H1 (cell line): ENCODE results near the gene STXBP6. TPM values are rescaled to one million over a fixed set of nuclear protein-coding genes. Genes with fewer than 3 reads are reported as not detected.

Experiments used
- CTCF ChIA-PET: fragments of 300-600 bp; sonication (Branson Sonifier 250); formaldehyde crosslinking; loops from one replicate; lab custom pipeline; 2021; ENCODE audit not compliant: partially characterized antibody; lab: Charles Lee
- POLR2A ChIA-PET: fragments of 300-600 bp; sonication (Branson Sonifier 250); formaldehyde crosslinking; loops from one replicate; lab custom pipeline; 2021; ENCODE audit warnings: inconsistent platforms; ENCODE audit not compliant: partially characterized antibody; lab: Charles Lee
- DNase-seq, 2 experiments: peaks; one replicate each; pipeline versions ENCODE4 v3.0.0 to v3.0.0-alpha.2; 2010 to 2022; ENCODE audit warnings: low spot score in 2 of 2, low read depth in 1 of 2, mixed read lengths in 1 of 2
- FAIRE-seq: peaks from 2 replicates; lab custom pipeline; 2011; peaks lifted over from hg19 to GRCh38; lab: Jason Lieb, UNC
- H2AFZ ChIP-seq: 2 replicates; pipeline ENCODE4 v1.8.1; 2012; ENCODE audit warnings: low read length, inconsistent platforms
- H2AK5ac ChIP-seq: 2 replicates; pipeline ENCODE4 v1.6.1; 2013; ENCODE audit warnings: low read depth, low read length
- H2BK120ac ChIP-seq: replicated peaks from 2 replicates; pipeline ENCODE3; 2013; ENCODE audit warnings: low read depth, low read length, inconsistent platforms
- H2BK12ac ChIP-seq: 2 replicates; pipeline ENCODE4 v1.6.1; 2013; ENCODE audit warnings: low read depth, low read length
- H2BK15ac ChIP-seq: 2 replicates; pipeline ENCODE4 v1.6.1; 2013; ENCODE audit warnings: low read length
- H2BK20ac ChIP-seq: 2 replicates; pipeline ENCODE4 v1.6.1; 2013; ENCODE audit warnings: low read length
- H2BK5ac ChIP-seq: 2 replicates; pipeline ENCODE4 v1.6.1; 2013; ENCODE audit warnings: low read depth, low read length
- H3K14ac ChIP-seq: 2 replicates; pipeline ENCODE4 v1.6.1; 2013; ENCODE audit warnings: inconsistent platforms; ENCODE audit not compliant: insufficient read length
- H3K18ac ChIP-seq: 2 replicates; pipeline ENCODE4 v1.6.1; 2013; ENCODE audit warnings: low read length; ENCODE audit errors: extremely low read depth
- H3K23ac ChIP-seq: 2 replicates; pipeline ENCODE4 v1.6.1; 2013; ENCODE audit warnings: inconsistent platforms; ENCODE audit not compliant: insufficient read length
- H3K23me2 ChIP-seq: 2 replicates; pipeline ENCODE4 v1.6.1; 2013; ENCODE audit warnings: low read depth, low read length
- H3K27ac ChIP-seq: 2 replicates; pipeline ENCODE4 v1.6.1; 2011; ENCODE audit warnings: low read depth, low read length, inconsistent platforms
- H3K27me3 ChIP-seq, 4 experiments: replicated peaks in 1 of 4; 1 replicate in 1 of 4; 2 replicates in 3 of 4; pipeline versions ENCODE4 v1.6.1 to v1.8.1; 2011 to 2013; ENCODE audit warnings: low read length in 3 of 4, mild to moderate bottlenecking in 3 of 4, inconsistent platforms in 2 of 4, mixed read lengths in 2 of 4, moderate library complexity in 1 of 4; ENCODE audit not compliant: control insufficient read depth in 3 of 4, insufficient read depth in 3 of 4; ENCODE audit errors: extremely low read depth in 1 of 4
- H3K36me3 ChIP-seq, 4 experiments: 2 replicates each; pipeline versions ENCODE4 v1.6.1 to v1.8.1; 2011 to 2013; ENCODE audit warnings: mild to moderate bottlenecking in 4 of 4, low read length in 3 of 4, moderate library complexity in 2 of 4, control low read depth in 1 of 4, inconsistent platforms in 1 of 4; ENCODE audit not compliant: insufficient read depth in 4 of 4, control insufficient read depth in 2 of 4
- H3K4ac ChIP-seq: replicated peaks from 2 replicates; pipeline ENCODE3; 2013; ENCODE audit warnings: low read length, low read depth, mixed read lengths, inconsistent platforms; ENCODE audit not compliant: insufficient read length
- H3K4me1 ChIP-seq, 4 experiments: replicated peaks in 1 of 4; 1 replicate in 1 of 4; 2 replicates in 3 of 4; pipeline versions ENCODE4 v1.6.1 to v1.8.1; 2011 to 2013; ENCODE audit warnings: low read length in 3 of 4, inconsistent platforms in 2 of 4, mixed read lengths in 1 of 4; ENCODE audit not compliant: insufficient read depth in 4 of 4, control insufficient read depth in 3 of 4
- H3K4me2 ChIP-seq, 2 experiments: 2 replicates each; pipeline versions ENCODE4 v1.6.1 to v1.8.1; 2011 to 2013; ENCODE audit warnings: low read depth in 2 of 2, low read length in 2 of 2, control low read depth in 1 of 2, inconsistent platforms in 1 of 2, mild to moderate bottlenecking in 1 of 2; ENCODE audit not compliant: insufficient read depth in 1 of 2
- H3K4me3 ChIP-seq, 4 experiments: fragments of 200-600, 300-600 bp in 1 of 4; sonication (generic), shearing (Covaris generic), sonication (Bioruptor Twin) in 1 of 4; 2 replicates each; pipeline versions ENCODE4 v1.5.1 to v1.8.1; 2011 to 2016; ENCODE audit warnings: low read length in 4 of 4, low read depth in 3 of 4, control low read depth in 2 of 4, inconsistent platforms in 2 of 4, mild to moderate bottlenecking in 2 of 4, mixed read lengths in 1 of 4, moderate library complexity in 1 of 4; ENCODE audit not compliant: insufficient read depth in 2 of 4; ENCODE audit errors: extremely low read depth in 1 of 4
- H3K56ac ChIP-seq: replicated peaks from 2 replicates; pipeline ENCODE3; 2013; ENCODE audit warnings: low read depth, mild to moderate bottlenecking, mixed read lengths, low read length, inconsistent platforms; ENCODE audit not compliant: insufficient read length
- H3K79me1 ChIP-seq: 2 replicates; pipeline ENCODE4 v1.6.1; 2013; ENCODE audit warnings: low read depth, low read length, control low read depth
- H3K79me2 ChIP-seq, 2 experiments: 2 replicates each; pipeline versions ENCODE4 v1.6.1 to v1.8.1; 2012 to 2013; ENCODE audit warnings: low read length in 2 of 2, mild to moderate bottlenecking in 2 of 2, inconsistent platforms in 1 of 2; ENCODE audit not compliant: insufficient read depth in 2 of 2, control insufficient read depth in 1 of 2
- H3K9ac ChIP-seq, 4 experiments: replicated peaks in 1 of 4; 1 replicate in 1 of 4; 2 replicates in 3 of 4; pipeline versions ENCODE4 v1.6.1 to v1.8.1; 2011 to 2013; ENCODE audit warnings: low read depth in 3 of 4, low read length in 3 of 4, control low read depth in 2 of 4, mild to moderate bottlenecking in 2 of 4, moderate library complexity in 2 of 4, inconsistent platforms in 1 of 4; ENCODE audit errors: extremely low read depth in 1 of 4
- H3K9me3 ChIP-seq, 2 experiments: 2 replicates each; pipeline versions ENCODE4 v1.6.1 to v1.8.1; 2012 to 2013; ENCODE audit warnings: mild to moderate bottlenecking in 2 of 2, moderate library complexity in 2 of 2, control low read depth in 1 of 2, inconsistent platforms in 1 of 2, low read depth in 1 of 2, low read length in 1 of 2, mixed read lengths in 1 of 2; ENCODE audit not compliant: insufficient read depth in 2 of 2
- H4K20me1 ChIP-seq, 2 experiments: replicated peaks in 1 of 2; 2 replicates each; pipeline versions ENCODE3 to v1.8.1; 2011 to 2013; ENCODE audit warnings: inconsistent platforms in 2 of 2, low read length in 2 of 2, mild to moderate bottlenecking in 1 of 2; ENCODE audit not compliant: insufficient read depth in 2 of 2, control insufficient read depth in 1 of 2
- H4K5ac ChIP-seq: 2 replicates; pipeline ENCODE4 v1.6.1; 2013; ENCODE audit warnings: low read length, low read depth, mixed read lengths, inconsistent platforms; ENCODE audit not compliant: insufficient read length
- H4K8ac ChIP-seq: 2 replicates; pipeline ENCODE4 v1.8.0; 2013; ENCODE audit warnings: mild to moderate bottlenecking, moderate library complexity, low read length, inconsistent platforms; ENCODE audit not compliant: insufficient read depth; ENCODE audit errors: extremely low read depth
- H4K91ac ChIP-seq: replicated peaks from 2 replicates; pipeline ENCODE3; 2013; ENCODE audit warnings: low read length, mixed read lengths, inconsistent platforms; ENCODE audit not compliant: insufficient read length
- ASH2L ChIP-seq: fragments of 200-600, 300-600 bp; sonication (generic); IDR thresholded peaks from one replicate; pipeline ENCODE4 v1.7.1; 2017; ENCODE audit warnings: low read length
- BACH1 ChIP-seq: IDR thresholded peaks from 2 replicates; pipeline ENCODE4 v1.6.1; 2012; ENCODE audit warnings: low read length, improper control_type of control experiment
- CBX8 ChIP-seq: fragments of 300-800, 300-1000 bp; sonication (generic); IDR thresholded peaks from 2 replicates; pipeline ENCODE4 v1.7.1; 2016; ENCODE audit warnings: low read depth, low read length, borderline replicate concordance
- EZH2 ChIP-seq: fragments of 200-600 bp; sonication (generic); IDR thresholded peaks from 2 replicates; pipeline ENCODE4 v1.7.1; 2012; ENCODE audit warnings: low read depth, mild to moderate bottlenecking, moderate library complexity, low read length, inconsistent platforms; ENCODE audit not compliant: severe bottlenecking
- KDM4A ChIP-seq: IDR thresholded peaks from one replicate; pipeline ENCODE4 v1.7.1; 2012; ENCODE audit warnings: low read depth, mild to moderate bottlenecking, moderate library complexity, low read length, inconsistent platforms; ENCODE audit not compliant: severe bottlenecking
- MAX ChIP-seq: IDR thresholded peaks from 2 replicates; pipeline ENCODE4 v1.6.1; 2012; ENCODE audit warnings: inconsistent platforms
- POU5F1 ChIP-seq: IDR thresholded peaks from 2 replicates; pipeline ENCODE4 v1.6.1; 2011; ENCODE audit warnings: low read depth, mild to moderate bottlenecking, low read length, moderate library complexity
- RXRA ChIP-seq: IDR thresholded peaks from 2 replicates; pipeline ENCODE4 v1.6.1; 2011; ENCODE audit warnings: low read depth, mild to moderate bottlenecking, low read length, moderate library complexity; ENCODE audit not compliant: insufficient read depth
- TCF12 ChIP-seq: IDR thresholded peaks from 2 replicates; pipeline ENCODE4 v1.6.1; 2011; ENCODE audit warnings: low read depth, mild to moderate bottlenecking, low read length
- WGBS, 2 experiments: shearing (Covaris generic) in 1 of 2; methylation state at CpG; one replicate each; pipeline versions ENCODE4 v1.1.6 to v1.1.7; 2013 to 2015; ENCODE audit warnings: low lambda C conversion rate in 2 of 2, mixed read lengths in 2 of 2, inconsistent platforms in 1 of 2, low coverage in 1 of 2, missing lambda C conversion rate in 1 of 2; ENCODE audit not compliant: insufficient replicate concordance in 2 of 2, insufficient coverage in 1 of 2, insufficient read length in 1 of 2; ENCODE audit errors: extremely low coverage in 1 of 2, missing lambda C conversion rate in 1 of 2; 5-methylcytosine and 5-hydroxymethylcytosine counted together
- long read RNA-seq, 2 experiments: library from RNA in 1 of 2; library from capped mRNA in 1 of 2; stranded (forward); transcript quantifications; one replicate each; pipeline ENCODE4 v2.0.0, GENCODE V29; 2021; ENCODE audit warnings: inconsistent platforms in 1 of 2
- polyA minus RNA-seq, 3 experiments: library from RNA; depleted of rRNA, polyadenylated mRNA; stranded (reverse); fragments of >200 nt; gene quantifications; 1 replicate in 2 of 3; 2 replicates in 1 of 3; pipeline ENCODE4 v1.2.3, GENCODE V29; 2011
- polyA plus RNA-seq, 7 experiments: library from polyadenylated mRNA; depleted of rRNA in 3 of 7; stranded (reverse) in 5 of 7; unstranded in 2 of 7; fragments of >200 nt in 5 of 7; fragments of 200-250 nt in 2 of 7; gene quantifications; 1 replicate in 5 of 7; 2 replicates in 1 of 7; 4 replicates in 1 of 7; pipeline versions ENCODE4 v1.2.1 to v1.2.3, GENCODE V29; 2011 to 2013; ENCODE audit warnings: missing spikeins in 2 of 7, mixed read lengths in 2 of 7
- total RNA-seq: library from RNA; stranded (reverse); fragmentation: NEBNext Ultra II Directional; extraction: Animal tissue kit (Norgen Biotek cat#: 25700); gene quantifications from 2 replicates; pipeline ENCODE4 v1.2.1, GENCODE V29; 2021

STXBP6 gene
- total RNA-seq (18.1 and 19.3 TPM in 2 replicates), polyA plus RNA-seq (2011; rRNA removed) (6.0 and 9.4 TPM in 2 replicates), polyA minus RNA-seq (2011; rRNA and poly(A)+ RNA removed) (15.9 and 20.1 TPM in 2 replicates)
- polyA plus RNA-seq (2011; cell fraction: cytosol; rRNA removed), result 12.9 TPM
- polyA plus RNA-seq (2011; cell fraction: nucleus; rRNA removed), result 6.3 TPM
- polyA plus RNA-seq (2012, experiment 1 of 2), result 9.1 to 11.2 TPM (median 10.4 TPM) in 4 replicates
- 7.8 TPM for polyA plus RNA-seq (2012, experiment 2 of 2)
- polyA plus RNA-seq (2013, experiment 1 of 2), result 6.9 TPM
- 7.3 TPM for polyA plus RNA-seq (2013, experiment 2 of 2)
- 10.1 TPM for polyA minus RNA-seq (2011; cell fraction: cytosol; rRNA and poly(A)+ RNA removed)
- polyA minus RNA-seq (2011; cell fraction: nucleus; rRNA and poly(A)+ RNA removed), result 17.1 TPM
- long read RNA-seq, experiment 1, full-length matches to known transcripts, result 7 of 19 reads
- long read RNA-seq, experiment 1, partial matches to known transcripts, result 3 of 19 reads
- long read RNA-seq, experiment 1, other reads (novel, unspliced or antisense), result 9 of 19 reads
- long read RNA-seq, experiment 2, result 0 reads

- no peak within 1 kb of the TSS for H3K23ac ChIP-seq
- H3K4ac ChIP-seq, result no peak within 1 kb of the TSS
- H4K20me1 ChIP-seq, result no peaks in the 10 kb centered on the region
- H2BK120ac ChIP-seq, result peak within 1 kb of the TSS; percentile 18
- peaks cover 2 to 13% (median 5%) of the 10 kb centered on the region in 4 experiments; a peak in 5 of 7 replicates for H3K4me1 ChIP-seq
- H3K36me3 ChIP-seq, result no peaks in the 10 kb centered on the region
- peak within 1 kb of the TSS; percentile 25; the same call in 1 of the 2 replicates for H2BK15ac ChIP-seq
- H4K91ac ChIP-seq, result no peak within 1 kb of the TSS
- H3K4me2 ChIP-seq, result peak within 1 kb of the TSS; percentile 86 to 95
- no peak within 1 kb of the TSS for H4K5ac ChIP-seq
- 0% methylated on average over 38 of the region's 82 CpGs; no CpG with 5 or more reads in 1 of the 2 experiments for WGBS, 2 experiments
- H3K18ac ChIP-seq, result peak within 1 kb of the TSS; percentile 78
- DNase-seq, result peak in 1 of 2 experiments; percentile 82
- H2AFZ ChIP-seq, result peak within 1 kb of the TSS; percentile 55; the same call in 1 of the 2 replicates
- ChIA-PET POLR2A (interaction anchor here (0.8 kb wide), 1 partner anchor 64 kb away, joined by 4 read pairs; no protein-coding TSS in a partner anchor), CTCF (interaction anchor here (0.6 to 1.4 kb wide), 4 partner anchors 86 to 244 kb away, joined by 3 to 7 read pairs (median 4); no protein-coding TSS in a partner anchor)
- H3K27me3 ChIP-seq, result peaks cover 8 to 43% (median 32%) of the 10 kb centered on the region in 4 experiments
- H3K4me3 ChIP-seq, result peak within 1 kb of the TSS; percentile 45 to 80 (median 64)
- H4K8ac ChIP-seq, result peak within 1 kb of the TSS; percentile 83
- H3K9ac ChIP-seq, result peak within 1 kb of the TSS; percentile 43 to 61 (median 50)
- no peak within 1 kb of the TSS for H3K56ac ChIP-seq
- H3K23me2 ChIP-seq, result peaks cover 14% of the 10 kb centered on the region
- no peak within 1 kb of the TSS for H2AK5ac ChIP-seq
- FAIRE-seq, result no peak
- H3K79me2 ChIP-seq, result no peaks in the 10 kb centered on the region
- H3K9me3 ChIP-seq, result no peaks in the 10 kb centered on the region
- no peak within 1 kb of the TSS for H3K27ac ChIP-seq
- no peaks in the 10 kb centered on the region for H3K79me1 ChIP-seq
- no peak within 1 kb of the TSS for H2BK5ac ChIP-seq
- H3K14ac ChIP-seq, result no peak within 1 kb of the TSS
- H2BK20ac ChIP-seq, result no peak within 1 kb of the TSS; the same call in 1 of the 2 replicates
- H2BK12ac ChIP-seq, result peak within 1 kb of the TSS; percentile 80; the same call in 1 of the 2 replicates
- TF ChIP-seq TCF12 (no peak), MAX (peak; percentile 91), KDM4A (peak; percentile 93), RXRA (no peak), BACH1 (peak; percentile 9; the same call in 1 of the 2 replicates), ASH2L (peak; percentile 59), CBX8 (no peak), POU5F1 (no peak), EZH2 (peak; percentile 41)
These were observed at the start of gene STXBP6 for GRCh38 chr14:25049568-25050268. STXBP6 (minus strand) TSS chr14:25050147; CDS start chr14:24974818, 75,329 bp downstream.
